HEK293T (cell line): ENCODE data around the gene FMN2.

Experiments used
- CTCF ChIA-PET: fragments of 350-600 bp; formaldehyde crosslinking; extraction: SDS; loops from one replicate; lab custom pipeline; 2021; ENCODE audit warnings: antibody characterized with exemption, inconsistent platforms; lab: Yijun Ruan, JAX
- POLR2A ChIA-PET: fragments of 350-600 bp; formaldehyde crosslinking; extraction: SDS; loops from one replicate; lab custom pipeline; 2020; ENCODE audit warnings: antibody characterized with exemption, inconsistent platforms; lab: Yijun Ruan, JAX
- DNase-seq: peaks from one replicate; pipeline ENCODE4 v3.0.0; 2012; ENCODE audit warnings: mixed read lengths; ENCODE audit errors: extremely low spot score
- ARNT ChIP-seq: fragments of 450-650 bp; IDR thresholded peaks from 2 replicates; pipeline ENCODE4 v1.6.1; 2017; ENCODE audit warnings: mild to moderate bottlenecking
- BHLHE40 ChIP-seq: fragments of 450-650 bp; IDR thresholded peaks from 2 replicates; pipeline ENCODE4 v1.6.1; 2016; ENCODE audit warnings: mild to moderate bottlenecking, moderate library complexity, borderline replicate concordance
- CTBP1 ChIP-seq: fragments of 450-650 bp; IDR thresholded peaks from 2 replicates; pipeline ENCODE4 v1.6.1; 2016; ENCODE audit warnings: borderline replicate concordance
- ELF4 ChIP-seq: fragments of 450-650 bp; IDR thresholded peaks from 2 replicates; pipeline ENCODE4 v1.6.1; 2017; ENCODE audit warnings: antibody characterized with exemption
- FOXA1 ChIP-seq: fragments of 450-650 bp; IDR thresholded peaks from 2 replicates; pipeline ENCODE4 v1.6.1; 2016; ENCODE audit warnings: mild to moderate bottlenecking
- FOXK2 ChIP-seq: fragments of 450-650 bp; IDR thresholded peaks from 2 replicates; pipeline ENCODE4 v1.6.1; 2016; ENCODE audit warnings: mild to moderate bottlenecking
- FOXM1 ChIP-seq: fragments of 450-650 bp; IDR thresholded peaks from 2 replicates; pipeline ENCODE4 v1.6.1; 2017; ENCODE audit warnings: mild to moderate bottlenecking, borderline replicate concordance
- HDGF ChIP-seq: fragments of 450-650 bp; IDR thresholded peaks from 2 replicates; pipeline ENCODE4 v1.6.1; 2017; ENCODE audit warnings: antibody characterized with exemption, borderline replicate concordance
- L3MBTL2 ChIP-seq: fragments of 450-650 bp; conservative IDR thresholded peaks from 2 replicates; pipeline ENCODE4 v1.6.1; 2016; ENCODE audit warnings: mild to moderate bottlenecking
- LEF1 ChIP-seq: fragments of 450-650 bp; IDR thresholded peaks from 2 replicates; pipeline ENCODE4 v1.6.1; 2017; ENCODE audit warnings: mild to moderate bottlenecking, borderline replicate concordance
- NFRKB ChIP-seq: fragments of 450-650 bp; IDR thresholded peaks from 2 replicates; pipeline ENCODE4 v1.6.1; 2016; ENCODE audit warnings: mild to moderate bottlenecking, moderate library complexity
- SP1 ChIP-seq: fragments of 450-650 bp; IDR thresholded peaks from 2 replicates; pipeline ENCODE4 v1.6.1; 2017
- SUZ12 ChIP-seq: fragments of 450-650 bp; IDR thresholded peaks from 2 replicates; pipeline ENCODE4 v1.6.1; 2016; ENCODE audit warnings: mild to moderate bottlenecking
- TARDBP ChIP-seq: fragments of 450-650 bp; IDR thresholded peaks from 2 replicates; pipeline ENCODE4 v1.6.1; 2016
- ZNF384 ChIP-seq: fragments of 450-650 bp; IDR thresholded peaks from 2 replicates; pipeline ENCODE4 v1.6.1; 2016
- TF ChIP-seq, protein P1 (sequence below): fragments of 450-650 bp; IDR thresholded peaks from 2 replicates; pipeline ENCODE4 v1.6.1; 2016

The FMN2 gene

GRCh38 chr1:240500647-240501046 is 409.0 kb downstream of the FMN2 start:
- TF ChIP-seq CTBP1 (no peak), L3MBTL2 (no peak), ZNF384 (no peak), SP1 (no peak), FOXA1 (no peak), SUZ12 (no peak), HDGF (no peak), ARNT (no peak), TARDBP (no peak), FOXK2 (no peak), FOXM1 (no peak), LEF1 (no peak), NFRKB (no peak), ELF4 (no peak), BHLHE40 (no peak)
- TF ChIP-seq, protein P1, sequence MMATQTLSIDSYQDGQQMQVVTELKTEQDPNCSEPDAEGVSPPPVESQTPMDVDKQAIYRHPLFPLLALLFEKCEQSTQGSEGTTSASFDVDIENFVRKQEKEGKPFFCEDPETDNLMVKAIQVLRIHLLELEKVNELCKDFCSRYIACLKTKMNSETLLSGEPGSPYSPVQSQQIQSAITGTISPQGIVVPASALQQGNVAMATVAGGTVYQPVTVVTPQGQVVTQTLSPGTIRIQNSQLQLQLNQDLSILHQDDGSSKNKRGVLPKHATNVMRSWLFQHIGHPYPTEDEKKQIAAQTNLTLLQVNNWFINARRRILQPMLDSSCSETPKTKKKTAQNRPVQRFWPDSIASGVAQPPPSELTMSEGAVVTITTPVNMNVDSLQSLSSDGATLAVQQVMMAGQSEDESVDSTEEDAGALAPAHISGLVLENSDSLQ = no peak
- CTCF ChIA-PET = no interaction called here
- POLR2A ChIA-PET = no interaction called here
- DNase-seq = no peak

DNA sequence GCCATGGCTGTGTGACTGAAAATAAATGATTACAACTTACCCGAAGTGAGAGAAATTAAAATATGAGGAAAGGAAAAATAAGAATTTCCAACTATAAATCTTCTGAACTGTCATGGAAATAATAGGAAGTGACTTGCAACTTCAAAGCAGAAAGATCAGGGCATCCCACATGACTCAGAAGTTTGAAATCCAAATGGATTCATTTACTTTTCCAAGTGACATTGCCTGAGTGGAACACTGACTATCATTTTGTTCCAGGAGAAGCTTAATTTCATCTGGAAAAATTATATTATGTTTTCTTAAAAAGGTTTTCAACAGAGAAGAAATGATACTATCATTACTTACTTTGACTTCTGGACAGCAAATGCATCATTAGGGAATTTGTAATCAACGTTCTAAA is 409.4 kb downstream of the FMN2 start:
- no peak for DNase-seq
- TF ChIP-seq SP1 (no peak), FOXK2 (no peak), ARNT (no peak), NFRKB (no peak), FOXA1 (no peak), SUZ12 (no peak), ZNF384 (no peak), CTBP1 (no peak), L3MBTL2 (no peak), BHLHE40 (no peak), TARDBP (no peak), HDGF (no peak), ELF4 (no peak), LEF1 (no peak), FOXM1 (no peak)
- TF ChIP-seq, protein P1 = no peak
- ChIA-PET POLR2A (no interaction called here), CTCF (interaction anchor here (1.0 kb wide), 1 partner anchor 11 kb away, joined by 3 read pairs; no protein-coding TSS in a partner anchor)

DNA sequence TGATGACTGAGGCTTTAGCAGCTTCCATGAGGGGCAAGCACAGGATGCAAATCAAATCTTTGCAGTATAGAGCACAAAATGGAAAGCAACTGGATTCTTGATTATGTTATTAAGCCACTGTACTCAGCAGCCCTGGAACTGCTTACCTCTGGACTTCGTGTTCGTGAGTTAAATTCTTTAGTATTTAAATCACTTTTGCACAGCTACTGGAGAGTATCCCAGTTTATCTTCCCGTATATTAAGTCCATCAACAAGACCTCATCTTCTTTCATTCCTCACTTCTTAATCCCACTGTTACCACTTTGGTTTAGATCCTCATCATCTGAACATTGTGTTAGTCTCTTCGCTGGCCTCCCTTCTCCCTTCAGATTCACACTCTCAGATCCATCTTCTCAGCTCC is 411.4 kb downstream of the FMN2 start:
- TF ChIP-seq SP1 = no peak
- no peak for TF ChIP-seq BHLHE40
- no peak for TF ChIP-seq SUZ12
- TF ChIP-seq ARNT = no peak
- TF ChIP-seq ZNF384 = no peak
- TF ChIP-seq FOXA1 = no peak
- no peak for TF ChIP-seq LEF1
- no peak for TF ChIP-seq FOXM1
- DNase-seq = no peak
- ChIA-PET POLR2A (no interaction called here), CTCF (no interaction called here)

DNA sequence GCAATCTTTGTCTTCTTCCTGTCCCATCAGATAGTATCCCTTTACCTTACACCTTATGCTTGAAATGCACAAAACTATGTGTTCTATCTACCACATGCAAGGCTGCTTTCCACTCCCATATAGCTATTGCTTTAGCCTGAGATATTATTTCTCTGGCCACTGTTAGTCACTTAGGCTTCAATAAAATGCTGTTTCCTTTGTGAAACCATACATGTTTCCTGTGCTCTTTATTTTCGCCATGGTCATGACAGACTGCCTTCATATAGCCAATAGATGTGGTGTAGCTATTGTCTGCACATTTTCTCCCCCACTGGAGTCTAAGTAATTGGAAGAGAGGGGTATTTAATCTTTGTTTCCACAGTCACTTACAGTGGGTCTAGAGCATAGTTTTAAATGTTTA is 411.9 kb downstream of the FMN2 start:
- TF ChIP-seq, protein P1 = no peak
- TF ChIP-seq TARDBP (no peak), BHLHE40 (no peak), CTBP1 (no peak), NFRKB (no peak), SP1 (no peak), ZNF384 (no peak), FOXA1 (no peak), HDGF (no peak), L3MBTL2 (no peak), ELF4 (no peak), FOXK2 (no peak)
- ChIA-PET CTCF (no interaction called here), POLR2A (no interaction called here)
- no peak for DNase-seq

DNA sequence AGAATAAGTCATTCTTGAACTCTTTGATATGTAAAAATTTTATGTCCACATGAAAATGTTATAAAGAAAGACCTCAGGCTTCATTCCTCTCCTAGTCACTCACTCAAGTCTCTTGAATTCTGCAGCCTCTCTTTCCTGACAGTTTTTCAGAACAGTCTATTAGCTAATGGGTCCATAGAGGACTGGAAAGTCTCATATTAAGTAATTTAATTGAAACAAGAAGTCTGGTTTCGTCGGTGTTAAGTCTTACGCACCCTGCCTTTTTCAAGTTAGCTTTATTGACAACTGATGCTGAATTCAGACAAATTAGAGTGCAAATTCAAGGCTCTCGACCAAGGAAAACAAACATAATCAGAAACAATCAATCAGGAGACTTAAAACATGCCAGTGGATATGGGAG is 414.5 kb downstream of the FMN2 start:
- ChIA-PET POLR2A (no interaction called here), CTCF (no interaction called here)
- TF ChIP-seq SP1 (no peak), CTBP1 (no peak), HDGF (no peak), LEF1 (no peak), ARNT (no peak), ELF4 (no peak), L3MBTL2 (no peak), FOXM1 (no peak), SUZ12 (no peak), NFRKB (no peak), ZNF384 (no peak), TARDBP (no peak), FOXA1 (no peak), FOXK2 (no peak)
- TF ChIP-seq, protein P1 = no peak
- no peak for DNase-seq

- POLR2A ChIA-PET = no interaction called here
- CTCF ChIA-PET = no interaction called here
- no peak for DNase-seq
- TF ChIP-seq FOXM1 = no peak
- TF ChIP-seq BHLHE40 = no peak
- no peak for TF ChIP-seq CTBP1
- TF ChIP-seq NFRKB = no peak
- no peak for TF ChIP-seq TARDBP
Measured at GRCh38 chr1:240508201-240508600, 416.5 kb downstream of the FMN2 start.
